GM12878 (cell line): ENCODE data around the gene SLC38A2. TPM values are rescaled to one million over a fixed set of nuclear protein-coding genes. Genes with fewer than 3 reads are reported as not detected.

ENCODE experiments used
- ATAC-seq: fragments of 200-7000 bp; cut with Tn5 transposase; 3 replicates; pipeline ENCODE4 v1.9.1; 2020; ENCODE audit warnings: mild to moderate bottlenecking, moderate library complexity
- BruUV-seq: library from RNA; stranded (reverse); fragments of 400-500 nt; replicated peaks from 2 replicates; lab custom pipeline; 2021; lab: Mats Ljungman, UMichigan
- CTCF ChIA-PET: fragments of 300-600 bp; sonication (Branson Sonifier 250); formaldehyde crosslinking; extraction: SDS; loops from one replicate; lab custom pipeline; 2021; ENCODE audit warnings: inconsistent platforms; lab: Yijun Ruan, JAX
- POLR2A ChIA-PET: fragments of 350-600 bp; formaldehyde crosslinking; extraction: SDS; loops from one replicate; lab custom pipeline; 2021; ENCODE audit warnings: inconsistent platforms; lab: Charles Lee
- RAD21 ChIA-PET: fragments of 300-600 bp; sonication (Branson Sonifier 250); formaldehyde crosslinking; loops from one replicate; lab custom pipeline; 2023; ENCODE audit warnings: antibody characterized with exemption; ENCODE audit not compliant: unreplicated experiment; lab: Charles Lee
- SMC1A ChIA-PET: fragments of 300-600 bp; sonication (Branson Sonifier 250); formaldehyde crosslinking; loops from one replicate; lab custom pipeline; 2023; ENCODE audit not compliant: unreplicated experiment, uncharacterized antibody; lab: Charles Lee
- DNase-seq: peaks from one replicate; pipeline ENCODE4 v3.0.0-alpha.2; 2011; ENCODE audit warnings: low read depth, low spot score
- FAIRE-seq: peaks from 3 replicates; lab custom pipeline; 2011; peaks lifted over from hg19 to GRCh38; lab: Jason Lieb, UNC
- H2AFZ ChIP-seq: 2 replicates; pipeline ENCODE4 v1.6.0; 2011; ENCODE audit warnings: low read depth, low read length, control low read depth; ENCODE audit not compliant: control insufficient read depth
- H3K27ac ChIP-seq: 2 replicates; pipeline ENCODE4 v1.5.1; 2011; ENCODE audit warnings: control low read depth; ENCODE audit not compliant: control insufficient read depth, insufficient read depth
- H3K27me3 ChIP-seq, 2 experiments: replicated peaks in 1 of 2; 2 replicates each; pipeline versions ENCODE4 v1.6.0 to v1.6.1; 2011; ENCODE audit warnings: low read length in 1 of 2; ENCODE audit not compliant: control insufficient read depth in 2 of 2, insufficient read depth in 2 of 2
- H3K36me3 ChIP-seq, 2 experiments: 2 replicates each; pipeline ENCODE4 v1.5.1; 2011; ENCODE audit warnings: low read length in 1 of 2; ENCODE audit not compliant: control insufficient read depth in 2 of 2, insufficient read depth in 2 of 2
- H3K4me1 ChIP-seq: 2 replicates; pipeline ENCODE4 v1.6.1; 2011; ENCODE audit warnings: mild to moderate bottlenecking, low read length, moderate library complexity, mixed read lengths; ENCODE audit not compliant: control insufficient read depth, insufficient read depth
- H3K4me2 ChIP-seq: 2 replicates; pipeline ENCODE4 v1.6.0; 2011; ENCODE audit warnings: control low read depth; ENCODE audit not compliant: control insufficient read depth, insufficient read depth
- H3K4me3 ChIP-seq: fragments of 200-600 bp; sonication (generic); 2 replicates; pipeline ENCODE4 v1.5.1; 2016
- H3K79me2 ChIP-seq: 2 replicates; pipeline ENCODE4 v1.6.0; 2011; ENCODE audit warnings: low read length; ENCODE audit not compliant: control insufficient read depth, insufficient read depth
- H3K9ac ChIP-seq: 2 replicates; pipeline ENCODE4 v1.8.0; 2011; ENCODE audit warnings: low read length, control low read depth, mixed read lengths; ENCODE audit not compliant: control insufficient read depth, insufficient read depth
- H3K9me3 ChIP-seq: replicated peaks from 3 replicates; pipeline ENCODE4 v1.5.1; 2011; ENCODE audit warnings: mild to moderate bottlenecking, low read length; ENCODE audit not compliant: control insufficient read depth, insufficient read depth
- H4K20me1 ChIP-seq: 2 replicates; pipeline ENCODE4 v1.6.0; 2011; ENCODE audit not compliant: control insufficient read depth, insufficient read depth
- CREM ChIP-seq: IDR thresholded peaks from 2 replicates; pipeline ENCODE4 v1.6.1; 2014; ENCODE audit warnings: antibody characterized with exemption, low read depth
- GABPA ChIP-seq: IDR thresholded peaks from 2 replicates; pipeline ENCODE4 v1.6.1; 2014; ENCODE audit warnings: antibody characterized with exemption, low read depth, mild to moderate bottlenecking, inconsistent platforms
- JUNB ChIP-seq: IDR thresholded peaks from 2 replicates; pipeline ENCODE4 v1.6.1; 2016; ENCODE audit warnings: antibody characterized with exemption, mild to moderate bottlenecking
- LARP7 ChIP-seq: fragments of 450-650 bp; IDR thresholded peaks from 2 replicates; pipeline ENCODE4 v1.6.1; 2017; ENCODE audit warnings: mild to moderate bottlenecking
- NFYA ChIP-seq: IDR thresholded peaks from 2 replicates; pipeline ENCODE4 v1.6.1; 2011; ENCODE audit warnings: low read depth, mild to moderate bottlenecking, low read length, improper control_type of control experiment, borderline replicate concordance
- PML ChIP-seq: IDR thresholded peaks from 2 replicates; pipeline ENCODE4 v1.6.1; 2012; ENCODE audit warnings: low read length, inconsistent platforms
- RFX5 ChIP-seq: IDR thresholded peaks from 2 replicates; pipeline ENCODE4 v1.6.1; 2011; ENCODE audit warnings: low read depth, low read length, improper control_type of control experiment
- SMAD1 ChIP-seq: fragments of 450-650 bp; IDR thresholded peaks from 2 replicates; pipeline ENCODE4 v1.6.1; 2018; ENCODE audit warnings: mild to moderate bottlenecking, low read depth; ENCODE audit not compliant: partially characterized antibody
- STAT1 ChIP-seq: fragments of 450-650 bp; conservative IDR thresholded peaks from 2 replicates; pipeline ENCODE4 v1.6.1; 2014; ENCODE audit warnings: antibody characterized with exemption, mild to moderate bottlenecking
- STAT3 ChIP-seq: IDR thresholded peaks from 2 replicates; pipeline ENCODE4 v1.6.1; 2011; ENCODE audit warnings: low read depth, low read length, improper control_type of control experiment
- YY1 ChIP-seq: IDR thresholded peaks from 2 replicates; pipeline ENCODE4 v1.6.1; 2011; ENCODE audit warnings: low read depth, mild to moderate bottlenecking, low read length
- ZSCAN29 ChIP-seq: fragments of 450-650 bp; IDR thresholded peaks from 2 replicates; pipeline ENCODE4 v1.6.1; 2017; ENCODE audit warnings: mild to moderate bottlenecking, moderate library complexity
- ZZZ3 ChIP-seq: IDR thresholded peaks from 2 replicates; pipeline ENCODE4 v1.6.1; 2011; ENCODE audit warnings: low read depth; ENCODE audit not compliant: control insufficient read depth, insufficient read length
- WGBS: methylation state at CpG from one replicate; pipeline ENCODE4 v1.1.6; 2016; ENCODE audit warnings: low lambda C conversion rate; ENCODE audit not compliant: insufficient replicate concordance, insufficient coverage; ENCODE audit errors: missing lambda C conversion rate; 5-methylcytosine and 5-hydroxymethylcytosine counted together
- in situ Hi-C: fragments of 300-500 bp; cut with MboI; formaldehyde crosslinking; loops from 9 replicates; pipeline ENCODE4 v1.14.3; 2018; ENCODE audit warnings: mixed read lengths
- intact Hi-C: fragments of 100-400 bp; cut with micrococcal nuclease; formaldehyde crosslinking; loops from one replicate; pipeline ENCODE4 v1.14.2; 2022; ENCODE audit not compliant: unreplicated experiment
- polyA plus RNA-seq, 11 experiments: library from polyadenylated mRNA; depleted of rRNA in 4 of 11; unstranded in 6 of 11; stranded (reverse) in 5 of 11; fragments of >200 nt; fragmentation: Nextera tagmentation in 4 of 11; fragmentation: Illumina TruSeq in 1 of 11; extraction: Ambion mirVana in 4 of 11; extraction: Trizol in 1 of 11; gene quantifications; 1 replicate in 1 of 11; 2 replicates in 10 of 11; pipeline versions ENCODE4 v1.2.1 to v1.2.3, GENCODE V29; 2011 to 2016; ENCODE audit warnings: inconsistent platforms in 2 of 11, missing spikeins in 2 of 11, low read depth in 1 of 11
- total RNA-seq, 4 experiments: library from RNA; depleted of rRNA in 3 of 4; stranded (reverse); fragments of >200 nt in 3 of 4; fragmentation: Illumina TruSeq in 1 of 4; extraction: Trizol in 1 of 4; gene quantifications; 2 replicates each; pipeline versions ENCODE4 v1.2.1 to v1.2.3, GENCODE V29; 2013 to 2021
- TF ChIP-seq, protein P1 (sequence below), 3 experiments: IDR thresholded peaks in 2 of 3; conservative IDR thresholded peaks in 1 of 3; 2 replicates each; pipeline ENCODE4 v1.5.1; 2011; ENCODE audit warnings: low read depth in 3 of 3, low read length in 3 of 3, mild to moderate bottlenecking in 3 of 3, control low read depth in 2 of 3, moderate library complexity in 2 of 3, inconsistent platforms in 1 of 3, mixed read lengths in 1 of 3; ENCODE audit not compliant: control insufficient read depth in 2 of 3, insufficient read depth in 1 of 3; ENCODE audit errors: extremely low read depth in 1 of 3

Gene SLC38A2
- total and polyA plus RNA-seq, 10 of the 15 experiments (the other 5 are each of a cell fraction or from before 2014, with no cell fraction given), result 36.2 to 118 (median 79.8) TPM

DNA sequence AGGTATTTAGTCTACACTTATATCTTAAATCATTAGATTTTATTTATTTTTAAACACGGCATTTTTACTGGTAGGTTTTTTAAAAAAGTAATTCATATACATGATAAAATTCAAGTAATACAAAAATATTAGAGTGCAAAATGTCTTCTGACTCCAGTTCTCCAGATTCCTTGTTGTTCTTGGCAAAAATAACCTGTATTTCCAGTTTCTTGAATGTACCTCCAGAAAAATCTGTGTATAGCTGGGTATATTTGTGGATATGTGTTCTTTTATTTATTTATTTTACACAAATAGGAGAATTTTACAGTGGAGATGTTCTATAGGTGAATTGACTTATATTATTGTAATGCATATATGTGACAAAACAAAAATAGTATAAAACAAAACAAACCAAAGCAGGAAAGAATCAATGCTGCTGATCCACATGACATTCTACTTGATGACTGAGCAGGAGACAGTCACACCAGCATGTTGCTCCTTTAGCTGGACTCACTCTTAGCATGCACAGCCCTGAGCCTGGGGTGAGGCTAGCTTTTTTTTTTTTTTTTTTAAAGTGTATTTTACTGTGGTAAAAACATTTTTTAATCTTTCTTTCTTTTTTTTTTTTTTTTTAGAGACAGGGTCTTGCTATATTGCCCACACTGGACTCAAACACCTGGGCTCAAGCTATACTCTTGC is 42.2 kb upstream of the SLC38A2 start:
- ATAC-seq (no peak), DNase-seq (no peak), FAIRE-seq (no peak)
- Histone ChIP-seq H3K9me3 (no peaks in the 10 kb centered on the region), H3K4me2 (no peak overlapping the region), H2AFZ (no peak overlapping the region), H4K20me1 (no peaks in the 10 kb centered on the region), H3K36me3 (no peaks in the 10 kb centered on the region), H3K79me2 (no peaks in the 10 kb centered on the region), H3K9ac (no peak overlapping the region), H3K27ac (no peak overlapping the region), H3K4me1 (no peaks in the 10 kb centered on the region), H3K4me3 (no peak overlapping the region), H3K27me3 (no peaks in the 10 kb centered on the region)
- 100% methylated on average over 1 of the region's 1 CpG for WGBS
- ChIA-PET RAD21 (interaction anchor here (0.6 to 1.2 kb wide), 3 partner anchors 24 to 126 kb away, joined by 3 to 4 read pairs (median 3); no protein-coding TSS in a partner anchor), SMC1A (interaction anchor here (0.6 to 1.6 kb wide), 3 partner anchors 21 to 115 kb away, joined by 3 to 4 read pairs (median 3); no protein-coding TSS in a partner anchor), CTCF (interaction anchor here (1.2 kb wide), 1 partner anchor 10 kb away, joined by 4 read pairs; no protein-coding TSS in a partner anchor), POLR2A (interaction anchor here (0.7 to 0.8 kb wide), 2 partner anchors 25 to 145 kb away, joined by 5 read pairs; no protein-coding TSS in a partner anchor)
- no TSS peak for BruUV-seq
- TF ChIP-seq STAT3, result no peak
- TF ChIP-seq PML, result no peak
- TF ChIP-seq, protein P1, sequence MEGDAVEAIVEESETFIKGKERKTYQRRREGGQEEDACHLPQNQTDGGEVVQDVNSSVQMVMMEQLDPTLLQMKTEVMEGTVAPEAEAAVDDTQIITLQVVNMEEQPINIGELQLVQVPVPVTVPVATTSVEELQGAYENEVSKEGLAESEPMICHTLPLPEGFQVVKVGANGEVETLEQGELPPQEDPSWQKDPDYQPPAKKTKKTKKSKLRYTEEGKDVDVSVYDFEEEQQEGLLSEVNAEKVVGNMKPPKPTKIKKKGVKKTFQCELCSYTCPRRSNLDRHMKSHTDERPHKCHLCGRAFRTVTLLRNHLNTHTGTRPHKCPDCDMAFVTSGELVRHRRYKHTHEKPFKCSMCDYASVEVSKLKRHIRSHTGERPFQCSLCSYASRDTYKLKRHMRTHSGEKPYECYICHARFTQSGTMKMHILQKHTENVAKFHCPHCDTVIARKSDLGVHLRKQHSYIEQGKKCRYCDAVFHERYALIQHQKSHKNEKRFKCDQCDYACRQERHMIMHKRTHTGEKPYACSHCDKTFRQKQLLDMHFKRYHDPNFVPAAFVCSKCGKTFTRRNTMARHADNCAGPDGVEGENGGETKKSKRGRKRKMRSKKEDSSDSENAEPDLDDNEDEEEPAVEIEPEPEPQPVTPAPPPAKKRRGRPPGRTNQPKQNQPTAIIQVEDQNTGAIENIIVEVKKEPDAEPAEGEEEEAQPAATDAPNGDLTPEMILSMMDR (IDR thresholded peaks at IDR 0.05 in 2 of 3, conservative IDR thresholded peaks at IDR 0.05 in 1 of 3; ENCODE audit: control insufficient read depth in 2 of 3, extremely low read depth in 1 of 3, insufficient read depth in 1 of 3, low read depth in 3 of 3, low read length in 3 of 3), result no peak
- no peak for TF ChIP-seq STAT1
- no peak for TF ChIP-seq ZSCAN29
- no peak for TF ChIP-seq GABPA
- no peak for TF ChIP-seq JUNB
- TF ChIP-seq NFYA, result no peak
- TF ChIP-seq ZZZ3, result no peak
- TF ChIP-seq CREM, result no peak
- no peak for TF ChIP-seq LARP7
- TF ChIP-seq YY1, result no peak
- no peak for TF ChIP-seq SMAD1
- TF ChIP-seq RFX5, result no peak
- intact Hi-C loops (no loop called here), in situ Hi-C loops (no loop called here)
